Osteoblast (primary cell): Measurements from ENCODE around the gene MAFF. TPM values are rescaled to one million over a fixed set of nuclear protein-coding genes. Genes with fewer than 3 reads are reported as not detected.

Experiments used
- DNase-seq: peaks from one replicate; pipeline ENCODE4 v3.0.0; 2011; ENCODE audit warnings: low spot score, mixed read lengths; ENCODE audit not compliant: insufficient read length; ENCODE audit errors: missing footprints
- H2AFZ ChIP-seq: 2 replicates; pipeline ENCODE4 v1.6.0; 2011; ENCODE audit warnings: mild to moderate bottlenecking, low read length
- H3K27ac ChIP-seq: 2 replicates; pipeline ENCODE4 v1.5.1; 2011; ENCODE audit warnings: mild to moderate bottlenecking, low read depth, low read length, moderate library complexity
- H3K27me3 ChIP-seq: 2 replicates; pipeline ENCODE4 v1.6.0; 2012; ENCODE audit warnings: mild to moderate bottlenecking, control low read depth, inconsistent platforms, low read length, moderate library complexity; ENCODE audit not compliant: insufficient read depth
- H3K36me3 ChIP-seq: 2 replicates; pipeline ENCODE4 v1.5.1; 2011; ENCODE audit warnings: mild to moderate bottlenecking, low read length, control low read depth, moderate library complexity; ENCODE audit not compliant: insufficient read depth
- H3K4me1 ChIP-seq: 2 replicates; pipeline ENCODE4 v1.5.1; 2011; ENCODE audit warnings: mild to moderate bottlenecking, low read length, control low read depth, moderate library complexity; ENCODE audit not compliant: insufficient read depth
- H3K4me2 ChIP-seq: 2 replicates; pipeline ENCODE4 v1.6.0; 2011; ENCODE audit warnings: mild to moderate bottlenecking, low read length; ENCODE audit not compliant: insufficient read depth
- H3K4me3 ChIP-seq: fragments of 200-600 bp; sonication (generic); 3 replicates; pipeline ENCODE4 v1.5.1; 2012; ENCODE audit warnings: mild to moderate bottlenecking, low read length, inconsistent platforms; ENCODE audit not compliant: insufficient read depth
- H3K79me2 ChIP-seq: 2 replicates; pipeline ENCODE4 v1.6.0; 2012; ENCODE audit warnings: mild to moderate bottlenecking, low read length, control low read depth, inconsistent platforms; ENCODE audit not compliant: insufficient read depth
- H3K9me3 ChIP-seq: 2 replicates; pipeline ENCODE4 v1.5.1; 2011; ENCODE audit warnings: low read depth, low read length, control low read depth
- H4K20me1 ChIP-seq: 2 replicates; pipeline ENCODE4 v1.6.0; 2012; ENCODE audit warnings: mild to moderate bottlenecking, low read length, control low read depth; ENCODE audit not compliant: insufficient read depth
- CTCF ChIP-seq: IDR thresholded peaks from 2 replicates; pipeline ENCODE4 v1.5.1; 2011; ENCODE audit warnings: mild to moderate bottlenecking, low read depth, low read length, moderate library complexity; ENCODE audit errors: extremely low read depth
- total RNA-seq: library from RNA; depleted of rRNA; stranded (reverse); fragments of >200 nt; gene quantifications from 2 replicates; pipeline ENCODE4 v1.2.3, GENCODE V29; 2012

Gene MAFF
- total RNA-seq, 1 donor: 22.4 TPM

GRCh38 chr22:38212442-38212841 is 10.6 kb downstream of the MAFF start:
- peaks cover 4% of the 10 kb centered on the region for H3K4me1 ChIP-seq
- H3K79me2 ChIP-seq: peaks cover 60% of the 10 kb centered on the region
- H3K27me3 ChIP-seq: no peaks in the 10 kb centered on the region
- no peak overlapping the region for H3K4me2 ChIP-seq
- peaks cover 29% of the 10 kb centered on the region for H4K20me1 ChIP-seq
- no peak overlapping the region for H3K27ac ChIP-seq
- peaks cover 31% of the 10 kb centered on the region for H3K36me3 ChIP-seq
- no peaks in the 10 kb centered on the region for H3K9me3 ChIP-seq
- no peak overlapping the region for H3K4me3 ChIP-seq
- no peak overlapping the region for H2AFZ ChIP-seq
- peak; percentile 78 for DNase-seq
- TF ChIP-seq CTCF: no peak

- Histone ChIP-seq H3K36me3 (peaks cover 27% of the 10 kb centered on the region), H3K4me2 (no peak overlapping the region)
Observed at GRCh38 chr22:38213319-38213989, 11.7 kb downstream of the MAFF start.

GRCh38 chr22:38213990-38214301 is 12.2 kb downstream of the MAFF start:
- Histone ChIP-seq H3K4me1 (peaks cover 14% of the 10 kb centered on the region), H3K27me3 (no peaks in the 10 kb centered on the region), H3K9me3 (no peaks in the 10 kb centered on the region), H3K36me3 (peaks cover 25% of the 10 kb centered on the region), H4K20me1 (peaks cover 17% of the 10 kb centered on the region), H3K4me2 (peak overlapping the region; percentile 39), H3K4me3 (no peak overlapping the region), H3K79me2 (peaks cover 45% of the 10 kb centered on the region), H3K27ac (peak overlapping the region; percentile 5), H2AFZ (no peak overlapping the region)
- DNase-seq: peak; percentile 34
- no peak for TF ChIP-seq CTCF

More at GRCh38 chr22:38213319-38213989, 11.7 kb downstream of the MAFF start:
- Histone ChIP-seq H3K27ac (peak overlapping the region; percentile 5), H3K9me3 (no peaks in the 10 kb centered on the region), H3K4me3 (no peak overlapping the region), H3K27me3 (no peaks in the 10 kb centered on the region), H3K4me1 (peaks cover 10% of the 10 kb centered on the region), H4K20me1 (peaks cover 20% of the 10 kb centered on the region), H3K79me2 (peaks cover 50% of the 10 kb centered on the region), H2AFZ (no peak overlapping the region)
- DNase-seq: peak; percentile 81
- no peak for TF ChIP-seq CTCF

GRCh38 chr22:38214302-38215056 is 12.7 kb downstream of the MAFF start:
- Histone ChIP-seq H4K20me1 (peaks cover 17% of the 10 kb centered on the region), H3K9me3 (no peaks in the 10 kb centered on the region), H3K36me3 (peaks cover 25% of the 10 kb centered on the region), H3K79me2 (peaks cover 40% of the 10 kb centered on the region), H3K4me2 (peak overlapping the region; percentile 39), H3K27ac (peak overlapping the region; percentile 5), H2AFZ (no peak overlapping the region), H3K4me1 (peaks cover 19% of the 10 kb centered on the region), H3K4me3 (peak overlapping the region; percentile 7), H3K27me3 (no peaks in the 10 kb centered on the region)
- DNase-seq: peak; percentile 95
- TF ChIP-seq CTCF: no peak
